HG03095 (cell line): ENCODE results near the gene AURKA.
"Not testable (repeated sequence)": the region's sequence is repeated elsewhere in the genome, so short reads cannot be mapped to it uniquely, and the experiment has no call there.

Experiments
- ATAC-seq: cut with Tn5 transposase; IDR thresholded peaks from one replicate; pipeline ENCODE4 v1.9.1; 2021; ENCODE audit warnings: moderate library complexity; ENCODE audit not compliant: unreplicated experiment

The AURKA gene

DNA sequence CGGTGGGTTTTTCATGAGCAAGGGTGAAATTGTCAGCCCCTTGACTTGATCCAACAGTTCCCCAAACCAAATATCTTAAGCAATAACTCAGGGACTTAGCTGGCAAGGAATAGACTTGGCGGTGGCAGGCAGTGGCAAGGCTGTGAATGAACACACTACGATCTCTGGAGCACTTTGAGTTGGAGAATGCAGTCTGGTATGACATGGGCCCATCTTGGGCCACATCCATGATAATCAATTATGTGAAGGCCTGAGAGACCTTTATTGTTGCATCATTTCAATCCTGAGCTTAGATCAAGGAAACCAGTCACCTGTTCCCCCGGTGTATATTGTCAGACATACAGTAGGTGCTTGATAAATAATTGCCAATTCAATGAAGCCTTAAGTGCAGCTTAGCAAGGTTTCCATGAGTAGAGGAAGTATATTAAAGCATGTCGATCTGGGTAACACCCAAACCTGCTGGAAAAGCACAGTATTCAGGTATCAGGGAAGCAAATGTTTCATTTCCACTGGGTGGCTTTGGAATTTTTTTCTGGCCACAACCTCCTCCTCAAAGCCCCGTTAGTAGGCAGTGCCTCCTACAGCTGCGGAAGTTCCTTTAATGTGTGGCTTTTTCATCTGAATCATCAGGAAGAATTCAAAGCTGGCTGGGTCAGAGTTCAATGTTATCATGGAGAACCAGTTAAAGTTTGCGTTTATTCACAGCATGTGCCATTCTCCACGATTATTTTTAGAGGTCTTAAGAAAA, 30.2 kb upstream of the AURKA start:
- no peak for ATAC-seq

DNA sequence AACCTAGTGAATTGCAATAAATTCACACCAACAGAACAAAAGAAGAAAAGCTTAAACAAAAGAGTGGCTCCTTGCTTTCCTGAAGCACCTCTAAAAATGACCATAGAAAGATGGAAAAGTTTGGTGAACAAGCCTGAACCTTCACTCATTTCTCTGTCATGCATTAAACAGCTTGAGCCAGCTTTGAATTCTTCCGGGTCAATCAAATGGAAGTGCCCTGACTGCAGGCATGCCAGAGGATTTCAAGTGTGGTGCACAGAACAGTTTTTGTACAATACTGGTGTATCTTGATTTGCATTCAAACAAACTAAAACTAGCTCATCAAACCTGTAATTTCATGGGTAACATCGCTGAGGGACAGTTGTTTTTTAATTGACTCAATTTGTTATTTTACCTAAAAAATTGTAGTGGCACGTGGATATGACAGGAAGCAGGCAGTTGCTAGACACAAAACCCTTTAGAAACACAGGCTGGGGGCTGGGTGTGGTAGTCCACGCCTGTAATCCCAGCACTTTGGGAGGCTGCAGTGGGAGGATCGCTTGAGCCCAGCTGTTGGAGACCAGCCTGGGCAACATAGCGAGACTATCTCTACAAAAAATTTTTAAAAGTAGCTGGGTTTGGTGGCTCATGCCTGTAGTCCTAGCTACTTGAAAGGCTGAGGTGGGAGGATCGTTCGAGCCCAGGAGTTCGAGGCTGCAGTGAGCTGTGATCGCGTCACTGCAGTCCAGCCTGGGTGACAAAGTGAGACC, 29.1 kb upstream of the AURKA start:
- ATAC-seq, result no peak

DNA sequence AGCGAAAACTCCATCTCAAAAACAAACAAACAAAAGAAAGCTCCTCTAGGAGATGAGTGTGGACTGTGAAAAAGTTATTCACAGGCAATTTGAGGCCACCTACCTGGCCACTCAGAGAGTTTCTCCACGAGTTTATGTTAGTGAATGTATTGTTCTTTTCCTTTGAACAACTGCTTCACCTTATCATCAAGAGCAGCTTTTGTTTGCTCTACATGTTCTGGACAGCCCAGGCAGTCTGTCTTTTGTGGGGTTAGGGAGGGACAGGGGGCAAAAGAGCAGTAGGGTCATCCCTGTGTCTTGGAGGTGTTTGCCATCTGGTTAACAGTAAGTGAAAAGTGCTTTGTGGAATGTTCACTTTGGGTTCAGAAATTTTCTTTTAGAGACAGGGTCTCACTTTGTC, 28.0 kb upstream of the AURKA start:
- no peak for ATAC-seq

DNA sequence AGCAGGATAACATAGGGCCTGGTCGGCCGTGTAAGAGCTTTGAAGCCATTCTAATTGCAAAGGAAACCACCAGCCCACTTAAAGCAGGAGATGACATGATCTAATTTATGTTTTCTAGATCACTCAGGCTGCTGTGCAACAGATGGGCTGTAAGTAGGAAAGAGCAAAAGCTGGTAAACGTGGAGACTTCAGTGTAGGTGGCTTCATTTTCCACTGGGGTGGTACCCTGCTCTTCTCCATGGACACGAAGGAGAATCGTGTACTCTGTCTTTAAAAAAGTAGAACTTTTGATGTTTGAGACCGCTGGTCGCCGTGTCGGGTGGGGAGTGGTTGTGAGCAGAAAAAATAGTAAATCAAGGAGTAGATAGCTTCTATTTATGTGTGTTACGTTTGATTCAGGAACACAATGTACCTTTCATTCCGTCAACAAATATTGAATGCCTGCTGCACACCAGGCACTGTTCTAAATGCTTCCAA, 26.4 kb upstream of the AURKA start:
- ATAC-seq, result no peak

DNA sequence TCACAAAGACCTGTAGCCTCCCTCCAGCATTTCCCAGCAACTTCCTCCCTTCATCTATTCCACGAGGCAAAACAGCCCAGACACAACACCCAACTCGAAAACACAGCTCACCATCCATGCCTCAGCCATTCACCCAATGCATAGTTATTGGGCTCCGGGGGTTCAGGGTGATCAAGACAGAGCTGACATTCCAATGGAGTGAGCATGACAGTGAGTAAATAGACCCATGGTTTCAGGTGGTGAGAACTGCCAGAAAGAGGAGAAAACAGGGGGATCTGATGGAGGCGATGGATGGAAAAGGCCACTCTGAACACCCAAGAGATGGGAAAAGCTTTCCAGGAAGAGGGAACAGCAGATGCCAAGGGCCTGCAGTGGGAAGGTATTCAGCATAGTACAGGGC, 25.9 kb upstream of the AURKA start:
- ATAC-seq, result no peak

DNA sequence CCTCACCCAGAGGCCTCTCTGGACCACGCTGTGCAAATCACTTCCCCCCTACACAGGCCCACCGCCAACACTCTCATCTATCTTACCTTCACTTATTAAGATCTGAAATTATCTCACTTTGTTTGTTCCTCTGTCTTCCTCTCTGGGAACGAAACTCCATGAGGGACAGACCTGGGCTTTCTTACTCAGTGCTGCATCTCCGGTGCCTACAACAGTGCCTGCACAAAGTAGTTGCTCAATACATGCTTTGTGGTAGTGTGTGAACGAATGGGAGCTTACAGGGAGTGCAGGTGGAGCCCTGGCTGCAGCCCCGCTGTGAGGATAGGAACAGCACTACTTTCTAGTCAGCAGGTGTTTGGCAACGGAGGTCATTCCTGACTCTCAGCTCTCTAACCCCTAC, 25.4 kb upstream of the AURKA start:
- ATAC-seq, result no peak

DNA sequence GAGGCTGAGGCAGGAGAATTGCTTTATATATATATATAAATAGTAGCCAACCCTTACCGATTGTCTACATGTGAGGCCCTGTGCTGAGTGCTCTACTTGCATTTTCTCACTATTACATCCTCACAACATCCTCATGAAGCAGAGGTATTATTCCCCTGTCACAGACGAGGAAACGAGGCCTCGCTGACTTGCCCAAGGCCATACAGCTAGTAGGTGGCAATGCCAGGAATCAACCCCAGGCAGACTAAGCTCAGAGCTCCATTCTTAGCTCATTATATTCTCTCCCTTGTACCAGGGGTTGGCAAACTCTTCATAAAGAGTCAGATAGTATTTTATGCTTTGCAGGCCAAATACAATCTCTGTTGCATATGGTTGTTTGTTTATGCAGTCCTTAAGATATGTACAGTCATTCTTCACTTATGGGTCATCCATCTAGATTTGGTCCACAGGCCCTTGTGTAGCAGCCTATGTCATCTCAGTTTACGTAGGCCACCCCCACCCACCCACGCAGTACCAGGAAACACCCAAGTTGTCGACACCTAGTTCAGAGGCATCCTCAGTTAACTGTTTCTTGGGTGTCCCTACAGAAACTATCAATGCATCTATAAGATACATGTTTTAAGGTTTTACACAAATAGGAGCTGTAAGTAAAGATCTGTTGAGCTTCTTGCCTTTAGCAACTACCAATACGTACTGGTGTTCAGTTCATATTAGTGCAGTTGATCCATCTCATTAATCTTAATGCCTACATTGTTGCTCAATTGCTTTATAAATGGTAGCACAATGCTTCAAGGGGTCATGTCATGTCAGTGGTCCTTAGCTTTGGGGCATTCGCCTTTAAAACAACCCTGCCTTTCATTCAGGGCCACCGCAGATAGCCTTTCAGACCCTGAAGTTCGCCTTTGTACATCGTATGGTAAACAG, 23.1 kb upstream of the AURKA start:
- no peak for ATAC-seq

DNA sequence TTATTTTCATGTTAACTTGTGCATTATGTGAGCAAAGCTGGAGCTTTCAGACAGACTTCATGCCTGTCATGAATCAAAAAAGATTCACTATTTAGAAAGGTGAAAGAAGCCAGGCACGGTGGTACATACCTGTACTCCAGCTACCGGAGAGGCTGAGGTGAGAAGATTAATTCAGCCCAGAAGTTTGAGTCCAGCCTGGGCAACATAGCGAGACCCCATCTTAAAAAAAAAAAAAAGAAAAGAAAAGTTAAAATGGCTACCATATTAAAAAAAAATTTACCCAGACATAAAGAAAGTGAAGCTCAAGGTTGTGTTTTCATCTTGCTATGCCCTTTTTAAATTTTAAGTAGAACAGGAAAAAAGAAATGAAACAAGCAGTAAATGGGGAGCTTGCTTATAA, 20.9 kb upstream of the AURKA start:
- no peak for ATAC-seq

DNA sequence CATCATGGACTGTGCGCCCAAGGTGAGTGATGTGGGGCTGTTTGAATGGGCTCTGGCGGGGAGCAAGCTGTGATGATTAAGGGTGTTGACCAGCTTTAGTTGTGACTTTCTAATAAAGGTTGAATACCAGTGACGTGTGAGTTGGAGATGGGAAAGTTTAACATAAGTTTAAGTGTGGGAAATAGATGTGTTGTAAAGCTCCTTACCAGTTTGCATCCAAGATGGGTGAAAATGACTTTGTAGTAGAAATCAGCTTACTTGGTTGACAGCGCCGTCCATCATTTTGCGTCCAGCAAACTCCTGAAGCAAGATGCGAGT, 20.4 kb upstream of the AURKA start:
- no peak for ATAC-seq

DNA sequence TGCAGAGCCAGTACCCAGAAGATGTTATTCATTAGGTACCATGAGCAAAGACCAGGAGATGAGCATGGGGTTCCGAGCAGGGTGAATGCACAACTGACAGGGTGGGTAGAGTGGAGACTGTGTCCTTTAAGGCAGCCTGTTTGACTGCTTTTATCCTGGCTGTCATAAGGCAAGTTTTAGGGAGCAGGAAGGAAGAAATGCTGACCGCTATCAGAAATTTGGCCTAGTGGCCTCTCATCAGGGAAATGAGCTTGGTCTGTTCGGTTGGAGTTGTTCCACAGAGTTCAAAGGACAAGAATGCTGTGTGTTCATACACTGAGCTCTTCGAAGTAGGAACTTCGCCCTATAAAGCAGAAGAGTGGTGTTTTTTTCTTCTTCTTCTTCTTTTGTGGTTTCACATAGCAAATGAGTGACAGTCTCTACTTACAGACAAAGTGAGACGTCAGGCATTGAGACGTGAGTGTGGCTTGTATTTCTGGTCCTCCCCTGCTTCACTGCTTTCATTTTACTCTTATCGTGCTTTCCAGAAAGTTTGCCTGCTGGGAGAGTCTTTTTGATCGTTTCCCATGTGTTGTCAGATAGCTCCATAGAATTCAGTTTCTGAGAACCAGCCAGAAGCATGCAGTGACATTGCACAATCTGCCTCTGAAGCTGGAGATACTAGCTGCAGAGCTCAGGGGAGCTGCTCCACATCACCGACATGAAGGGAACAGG, 19.9 kb upstream of the AURKA start, which contains the start of gene CASS4:
CASS4 (plus strand) TSS at position 502 of the 714 bp plus-strand sequence; CDS start at position 701, 199 bp downstream.
- ATAC-seq, result no peak

DNA sequence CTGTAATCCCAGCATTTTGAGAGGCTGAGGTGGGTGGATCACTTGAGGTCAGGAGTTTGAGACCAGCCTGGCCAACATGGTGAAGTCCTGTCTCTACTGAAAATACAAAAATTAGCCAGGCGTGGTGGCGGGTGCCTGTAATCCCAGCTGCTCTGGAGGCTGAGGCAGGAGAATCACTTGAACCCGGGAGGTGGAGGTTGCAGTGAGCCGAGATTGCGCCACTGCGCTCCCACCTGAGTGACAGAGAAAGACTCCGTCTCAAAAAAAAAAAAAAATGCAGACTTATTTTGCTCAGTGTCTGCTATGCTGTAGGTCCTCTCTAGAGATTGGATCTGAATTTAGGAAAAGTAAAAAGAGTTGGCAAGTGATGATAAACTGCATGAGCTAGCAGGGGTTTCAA, 19.3 kb upstream of the AURKA start:
- not testable (repeated sequence) for ATAC-seq

DNA sequence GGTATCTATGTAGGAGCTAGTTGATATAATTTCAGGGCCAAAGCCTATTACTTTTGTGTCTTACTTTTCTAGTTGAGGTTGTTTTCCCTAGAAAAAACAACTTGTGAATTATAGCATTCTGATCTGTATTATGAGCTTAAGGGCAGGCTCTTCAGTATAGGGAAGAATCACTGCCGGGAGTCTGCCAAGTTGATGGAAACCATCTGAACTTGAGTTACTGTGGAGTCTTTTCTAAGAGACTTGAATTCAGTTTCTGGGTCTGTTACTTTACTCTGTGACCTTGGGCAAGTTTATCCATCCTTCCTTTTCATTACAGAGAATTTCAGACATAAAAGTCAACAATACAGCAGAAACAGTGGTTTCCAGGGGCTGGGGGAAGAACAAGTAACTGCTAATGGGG, 17.9 kb upstream of the AURKA start:
- ATAC-seq, result no peak

DNA sequence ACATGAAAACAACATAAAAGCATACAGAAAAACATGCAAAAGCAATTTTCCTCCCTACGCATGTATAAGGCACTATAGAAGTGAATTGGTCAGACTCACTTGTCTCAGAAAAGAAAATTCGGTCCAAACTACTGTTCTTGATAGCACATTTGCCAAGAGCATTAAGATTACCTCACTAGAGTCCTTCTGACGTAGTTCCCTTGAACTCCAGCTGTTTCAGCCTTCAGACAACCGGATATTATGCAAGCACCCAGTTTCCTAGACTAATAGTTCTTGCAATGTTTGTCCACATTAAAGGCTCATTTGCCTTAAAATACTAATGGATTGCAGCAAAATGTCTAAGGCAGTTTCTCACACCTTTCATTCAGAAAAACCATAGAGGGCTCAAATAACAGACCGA, 17.5 kb upstream of the AURKA start:
- ATAC-seq, result no peak

DNA sequence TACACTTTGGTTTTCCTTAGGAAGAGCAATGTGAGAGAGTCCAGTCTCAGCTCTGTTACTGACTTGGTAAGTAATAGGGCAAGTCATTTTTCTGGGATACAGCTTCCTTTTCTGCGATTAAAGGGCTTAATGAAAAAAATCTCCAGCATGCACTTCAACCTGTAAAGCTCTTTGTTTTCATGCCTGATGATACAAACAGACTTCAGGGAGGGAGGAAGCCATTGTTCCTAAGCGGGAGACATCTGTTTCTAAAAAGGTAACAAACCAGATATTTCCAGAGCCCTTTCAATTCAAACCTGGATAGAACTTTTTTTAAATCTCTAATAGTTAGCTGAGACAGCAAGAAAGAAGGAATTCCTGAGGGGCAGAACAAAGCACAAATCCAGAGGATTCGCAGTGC, 14.9 kb upstream of the AURKA start:
- ATAC-seq, result no peak

DNA sequence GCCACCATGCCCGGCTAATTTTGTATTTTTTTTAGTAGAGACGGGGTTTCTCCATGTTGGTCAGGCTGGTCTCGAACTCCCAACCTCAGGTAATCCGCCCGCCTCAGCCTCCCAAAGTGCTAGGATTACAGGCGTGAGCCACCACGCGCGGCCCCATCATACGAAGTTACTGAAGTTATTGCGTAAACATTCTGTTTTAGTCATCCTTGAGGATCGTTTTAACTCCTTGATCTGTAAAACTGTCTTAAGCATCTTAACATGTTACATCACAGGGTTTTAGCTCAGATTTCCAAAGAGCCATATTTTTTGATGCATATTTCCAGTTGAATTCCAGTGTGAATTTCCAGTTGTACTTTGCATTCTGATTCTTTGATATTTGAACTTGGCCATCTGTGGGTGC, 13.3 kb upstream of the AURKA start:
- not testable (repeated sequence) for ATAC-seq

DNA sequence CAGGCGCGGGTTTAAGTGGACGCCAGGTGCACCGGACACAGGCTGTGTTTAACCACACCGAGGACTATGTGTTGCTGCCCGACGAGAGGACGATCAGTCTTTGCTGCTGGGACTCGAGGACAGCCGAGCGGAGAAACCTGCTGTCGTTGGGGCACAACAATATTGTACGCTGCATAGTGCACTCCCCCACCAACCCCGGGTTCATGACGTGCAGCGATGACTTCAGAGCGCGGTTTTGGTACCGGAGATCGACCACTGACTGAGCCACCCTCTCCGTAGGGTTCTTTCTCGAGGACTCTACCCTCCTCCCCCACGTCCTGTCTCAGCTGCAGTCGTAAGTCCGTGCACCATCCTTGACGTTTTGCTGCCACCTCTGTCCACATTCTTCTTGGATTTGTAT, 11.4 kb upstream of the AURKA start:
- no peak for ATAC-seq

DNA sequence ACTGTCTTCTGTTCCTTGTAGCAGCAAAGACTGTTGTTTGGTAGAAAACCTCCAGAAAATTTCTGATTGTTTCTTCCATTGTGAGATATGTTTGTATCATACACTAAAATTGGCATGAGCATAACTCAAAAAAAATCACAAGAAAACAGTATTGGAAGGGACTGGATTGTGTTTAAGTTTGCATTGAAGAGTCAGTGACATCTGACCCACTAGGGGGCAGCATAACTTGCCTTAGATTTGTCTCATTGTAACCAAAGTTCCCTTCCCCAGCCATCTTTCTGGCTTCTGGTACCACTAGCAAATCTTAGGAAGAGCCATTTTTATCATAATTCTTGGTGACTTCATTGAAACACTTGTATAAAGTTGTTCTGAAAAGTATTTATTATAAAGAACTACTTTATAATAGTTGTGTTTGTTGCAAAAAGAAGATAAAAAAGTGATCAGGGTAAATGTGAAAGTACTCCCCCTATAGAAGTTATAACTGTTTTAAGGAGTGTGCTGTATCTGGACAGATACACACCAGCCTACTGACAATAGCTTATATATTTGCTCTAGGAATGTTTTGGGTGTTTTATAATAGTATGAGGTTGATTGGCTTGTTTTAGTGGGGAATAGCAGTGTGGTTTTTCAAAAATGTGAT, 8.1 kb upstream of the AURKA start:
- ATAC-seq, result no peak

DNA sequence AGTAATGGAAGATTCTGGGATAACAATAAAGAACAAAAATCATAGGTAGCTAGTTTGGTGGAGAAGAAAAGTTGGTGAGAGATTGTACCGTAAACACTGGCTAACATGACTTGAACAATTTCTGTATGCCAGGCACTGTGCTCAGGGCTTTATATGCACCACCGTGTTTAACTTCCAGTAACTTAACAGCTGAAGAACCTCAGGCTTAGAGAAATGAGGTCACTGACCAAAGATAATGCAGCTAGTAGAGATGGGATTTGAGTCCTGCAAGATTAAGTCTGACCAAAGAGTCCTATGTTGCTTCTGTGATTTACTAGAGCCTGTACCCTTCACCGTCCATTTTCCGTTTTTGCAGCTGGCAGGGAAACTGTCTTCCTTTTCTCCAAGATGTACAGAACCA, 3.2 kb upstream of the AURKA start:
- ATAC-seq, result no peak

DNA sequence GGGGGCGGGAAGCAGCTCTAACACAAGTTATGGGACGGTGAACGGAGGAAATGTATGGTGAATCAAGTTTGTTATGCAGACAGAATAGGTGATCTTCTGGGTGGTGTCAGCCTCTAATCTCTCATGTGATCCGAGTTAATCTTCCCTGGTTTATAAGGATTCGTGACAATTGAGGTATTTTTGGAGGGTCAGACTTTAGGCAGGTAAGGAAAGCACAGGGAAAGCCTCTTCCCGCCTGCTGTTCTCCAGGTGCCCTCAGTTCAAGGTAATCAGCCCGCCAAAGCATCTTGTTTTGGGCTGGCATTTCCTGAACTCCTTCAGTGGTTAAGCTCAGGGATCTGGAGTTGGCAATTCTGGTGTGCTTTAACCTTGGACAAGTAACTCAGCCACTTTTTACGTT, 1.6 kb upstream of the AURKA start:
- ATAC-seq, result no peak

DNA sequence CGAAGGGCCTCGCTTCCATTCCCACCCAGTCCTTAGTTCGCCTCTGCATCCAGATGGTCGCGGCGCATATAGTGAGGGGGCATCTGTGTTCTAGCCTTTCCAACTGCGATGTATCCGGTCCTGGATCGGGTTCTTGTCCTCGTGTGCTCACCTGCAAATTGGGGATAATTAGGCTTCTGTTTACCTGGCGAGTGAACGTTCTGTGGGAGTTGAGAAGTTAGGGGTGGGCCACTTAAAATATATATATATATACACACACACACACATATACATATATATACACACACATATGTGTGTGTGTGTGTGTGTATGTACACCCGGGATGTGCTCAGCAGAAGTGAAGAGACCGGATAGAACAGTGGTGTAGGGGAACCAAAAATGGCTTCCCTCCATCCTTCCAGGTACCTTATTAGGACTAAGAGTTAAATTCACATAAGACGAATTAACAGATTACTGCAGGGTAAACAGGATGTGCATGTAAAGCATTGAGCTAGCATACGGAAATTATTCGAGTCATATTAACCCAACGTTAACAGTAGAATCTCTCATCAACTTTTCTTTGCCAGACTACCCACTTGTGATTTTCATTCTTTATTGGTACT, 967 bp upstream of the AURKA start:
- no peak for ATAC-seq
